Gastroesophageal sphincter (tissue), 3 donors: ENCODE measurements around the gene MN1.

Source experiments
- EP300 ChIP-seq: sonication (generic); formaldehyde crosslinking; IDR thresholded peaks from one replicate; pipeline ENCODE4 v1.6.1; 2017; ENCODE audit warnings: antibody characterized with exemption, mild to moderate bottlenecking
- POLR2A ChIP-seq, 2 donors: fragments of 450-650 bp; IDR thresholded peaks; one replicate each; pipeline ENCODE4 v1.6.1; 2017; ENCODE audit warnings: antibody characterized with exemption in 2 of 2, mild to moderate bottlenecking in 2 of 2, moderate library complexity in 1 of 2
- TF ChIP-seq, protein P1 (sequence below), 4 experiments: fragments of 200-600 bp in 2 of 4; fragments of 450-650 bp in 2 of 4; sonication (generic) in 1 of 4; IDR thresholded peaks; one replicate each; pipeline ENCODE4 v1.5.1; 2017 to 2019; ENCODE audit warnings: antibody characterized with exemption in 4 of 4, mild to moderate bottlenecking in 2 of 4, moderate library complexity in 2 of 4

GRCh38 chr22:27796829-27797519 is 4.6 kb downstream of the MN1 start:
- TF ChIP-seq, protein P1, sequence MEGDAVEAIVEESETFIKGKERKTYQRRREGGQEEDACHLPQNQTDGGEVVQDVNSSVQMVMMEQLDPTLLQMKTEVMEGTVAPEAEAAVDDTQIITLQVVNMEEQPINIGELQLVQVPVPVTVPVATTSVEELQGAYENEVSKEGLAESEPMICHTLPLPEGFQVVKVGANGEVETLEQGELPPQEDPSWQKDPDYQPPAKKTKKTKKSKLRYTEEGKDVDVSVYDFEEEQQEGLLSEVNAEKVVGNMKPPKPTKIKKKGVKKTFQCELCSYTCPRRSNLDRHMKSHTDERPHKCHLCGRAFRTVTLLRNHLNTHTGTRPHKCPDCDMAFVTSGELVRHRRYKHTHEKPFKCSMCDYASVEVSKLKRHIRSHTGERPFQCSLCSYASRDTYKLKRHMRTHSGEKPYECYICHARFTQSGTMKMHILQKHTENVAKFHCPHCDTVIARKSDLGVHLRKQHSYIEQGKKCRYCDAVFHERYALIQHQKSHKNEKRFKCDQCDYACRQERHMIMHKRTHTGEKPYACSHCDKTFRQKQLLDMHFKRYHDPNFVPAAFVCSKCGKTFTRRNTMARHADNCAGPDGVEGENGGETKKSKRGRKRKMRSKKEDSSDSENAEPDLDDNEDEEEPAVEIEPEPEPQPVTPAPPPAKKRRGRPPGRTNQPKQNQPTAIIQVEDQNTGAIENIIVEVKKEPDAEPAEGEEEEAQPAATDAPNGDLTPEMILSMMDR (IDR thresholded peaks at IDR 0.05): no peak
- TF ChIP-seq POLR2A (IDR thresholded peaks at IDR 0.05) (no peak), EP300 (no peak)
